ENCODE results near the gene CRACR2B.

DNA sequence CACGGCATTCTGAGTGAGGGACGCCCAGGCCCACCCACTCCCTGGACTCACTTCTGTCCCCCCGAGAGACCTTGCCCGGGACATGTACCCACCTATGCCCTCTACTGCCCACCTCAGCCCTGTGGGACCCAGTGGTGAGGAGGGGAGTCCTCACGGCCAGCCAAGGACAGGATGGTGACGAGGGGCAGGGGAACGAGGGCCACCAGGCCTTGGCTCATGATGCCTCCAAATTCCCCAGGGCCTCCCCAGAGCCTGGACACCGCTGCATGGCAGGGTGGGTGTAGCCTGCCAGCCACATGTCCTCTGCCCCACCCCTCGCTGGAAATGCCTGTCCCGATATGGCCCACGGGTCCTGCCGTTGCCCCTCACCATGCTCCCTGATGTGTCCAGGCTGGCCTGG is 41.1 kb downstream of the CRACR2B start:
- TF ChIP-seq POLR2AphosphoS5 (IDR thresholded peaks at IDR 0.05) = no peak
- TF ChIP-seq, protein P1, sequence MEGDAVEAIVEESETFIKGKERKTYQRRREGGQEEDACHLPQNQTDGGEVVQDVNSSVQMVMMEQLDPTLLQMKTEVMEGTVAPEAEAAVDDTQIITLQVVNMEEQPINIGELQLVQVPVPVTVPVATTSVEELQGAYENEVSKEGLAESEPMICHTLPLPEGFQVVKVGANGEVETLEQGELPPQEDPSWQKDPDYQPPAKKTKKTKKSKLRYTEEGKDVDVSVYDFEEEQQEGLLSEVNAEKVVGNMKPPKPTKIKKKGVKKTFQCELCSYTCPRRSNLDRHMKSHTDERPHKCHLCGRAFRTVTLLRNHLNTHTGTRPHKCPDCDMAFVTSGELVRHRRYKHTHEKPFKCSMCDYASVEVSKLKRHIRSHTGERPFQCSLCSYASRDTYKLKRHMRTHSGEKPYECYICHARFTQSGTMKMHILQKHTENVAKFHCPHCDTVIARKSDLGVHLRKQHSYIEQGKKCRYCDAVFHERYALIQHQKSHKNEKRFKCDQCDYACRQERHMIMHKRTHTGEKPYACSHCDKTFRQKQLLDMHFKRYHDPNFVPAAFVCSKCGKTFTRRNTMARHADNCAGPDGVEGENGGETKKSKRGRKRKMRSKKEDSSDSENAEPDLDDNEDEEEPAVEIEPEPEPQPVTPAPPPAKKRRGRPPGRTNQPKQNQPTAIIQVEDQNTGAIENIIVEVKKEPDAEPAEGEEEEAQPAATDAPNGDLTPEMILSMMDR (IDR thresholded peaks at IDR 0.05) = no peak
- TF ChIP-seq POLR2A (IDR thresholded peaks at IDR 0.05) = no peak

All from transverse colon (tissue), 4 donors.